ENCODE results near the gene UBALD2. TPM values are rescaled to one million over a fixed set of nuclear protein-coding genes. Genes with fewer than 3 reads are reported as not detected.
A peak's percentile ranks its signal among the peaks of the same experiment; 100 is the strongest.

UBALD2 gene
- total and polyA plus RNA-seq, 2 of the 13 experiments (the other 11 are each of a cell fraction or from before 2014, with no cell fraction given), result 3.3 to 89.7 TPM

GRCh38 chr17:76246080-76247066 is 18.8 kb upstream of the UBALD2 start (continued):
- no peak for TF ChIP-seq ZNF646 (CRISPR knock-in tag; IDR thresholded peaks at IDR 0.05)
- TF ChIP-seq FOXP1 (IDR thresholded peaks at IDR 0.05), result peak; percentile 86
- peak; percentile 78 for TF ChIP-seq FOXP1 (CRISPR knock-in tag; IDR thresholded peaks at IDR 0.05)
- no peak for TF ChIP-seq ZNF550 (CRISPR knock-in tag; IDR thresholded peaks at IDR 0.05; ENCODE audit: borderline replicate concordance)
- peak; percentile 62 for TF ChIP-seq ZBTB33 (CRISPR knock-in tag; IDR thresholded peaks at IDR 0.05)
- no peak for TF ChIP-seq ZNF557 (CRISPR knock-in tag; IDR thresholded peaks at IDR 0.05)
- TF ChIP-seq SP4 (CRISPR knock-in tag; IDR thresholded peaks at IDR 0.05), result peak; percentile 51
- TF ChIP-seq PHF8 (CRISPR knock-in tag; IDR thresholded peaks at IDR 0.05), result no peak
- no peak for TF ChIP-seq PLSCR1 (CRISPR knock-in tag; IDR thresholded peaks at IDR 0.05; ENCODE audit: borderline replicate concordance)
- TF ChIP-seq ZFP36L1 (CRISPR knock-in tag; IDR thresholded peaks at IDR 0.05), result no peak
- TF ChIP-seq ZNF235 (CRISPR knock-in tag; IDR thresholded peaks at IDR 0.05; ENCODE audit: borderline replicate concordance), result no peak
- no peak for TF ChIP-seq ZNF33B (CRISPR knock-in tag; IDR thresholded peaks at IDR 0.05)
- no peak for TF ChIP-seq JUND (CRISPR knock-in tag; IDR thresholded peaks at IDR 0.05)
- TF ChIP-seq ZMAT5 (CRISPR knock-in tag; IDR thresholded peaks at IDR 0.05; ENCODE audit: borderline replicate concordance, low read depth), result no peak
- no peak for TF ChIP-seq TMF1 (CRISPR knock-in tag; IDR thresholded peaks at IDR 0.05; ENCODE audit: low read depth)
- TF ChIP-seq HNF4A (CRISPR knock-in tag; IDR thresholded peaks at IDR 0.05), result peak; percentile 72
- TF ChIP-seq HES4 (CRISPR knock-in tag; IDR thresholded peaks at IDR 0.05; ENCODE audit: borderline replicate concordance), result no peak
- no peak for TF ChIP-seq ONECUT2 (CRISPR knock-in tag; IDR thresholded peaks at IDR 0.05)
- no peak for TF ChIP-seq DPF2 (CRISPR knock-in tag; IDR thresholded peaks at IDR 0.05; ENCODE audit: borderline replicate concordance, low read depth)

Measured in HepG2 (cell line).